Activated CD8-positive, alpha-beta memory T cell treated with anti-CD3 and anti-CD28 coated beads for 24 hours (primary cell): Measurements from ENCODE around the gene TANC1.

ENCODE experiments used
- DNase-seq: peaks from one replicate; pipeline ENCODE4 v3.0.0-alpha.2; 2020

Gene TANC1

GRCh38 chr2:159232456-159233170 lies 264.2 kb downstream of the TANC1 start:
- no peak for DNase-seq

- no peak for DNase-seq
Measured at GRCh38 chr2:159234868-159235267, 266.4 kb downstream of the TANC1 start.

GRCh38 chr2:159243529-159243928 lies 275.1 kb downstream of the TANC1 start:
- DNase-seq: no peak

- no peak for DNase-seq
Measured at GRCh38 chr2:159246325-159246988, 278.0 kb downstream of the TANC1 start.

GRCh38 chr2:159249990-159250715 lies 281.7 kb downstream of the TANC1 start:
- DNase-seq: no peak

GRCh38 chr2:159251296-159252173 lies 283.1 kb downstream of the TANC1 start:
- no peak for DNase-seq

- DNase-seq: no peak
Measured at GRCh38 chr2:159252905-159253304, 284.5 kb downstream of the TANC1 start.

GRCh38 chr2:159256159-159256558 lies 287.7 kb downstream of the TANC1 start:
- no peak for DNase-seq

- no peak for DNase-seq
Measured at GRCh38 chr2:159262226-159262625, 293.8 kb downstream of the TANC1 start.

GRCh38 chr2:159262904-159263303 lies 294.5 kb downstream of the TANC1 start:
- DNase-seq: no peak

- no peak for DNase-seq
Measured at GRCh38 chr2:159265171-159265576, 296.7 kb downstream of the TANC1 start.

GRCh38 chr2:159266554-159266953 lies 298.1 kb downstream of the TANC1 start:
- DNase-seq: no peak

GRCh38 chr2:159267921-159268320 lies 299.5 kb downstream of the TANC1 start:
- DNase-seq: no peak

- DNase-seq: no peak
Measured at GRCh38 chr2:159270744-159271379, 302.4 kb downstream of the TANC1 start.

- DNase-seq: no peak
Measured at GRCh38 chr2:159272156-159272555, 303.7 kb downstream of the TANC1 start.

GRCh38 chr2:159275111-159275510 lies 306.7 kb downstream of the TANC1 start:
- DNase-seq: no peak

GRCh38 chr2:159279700-159280099 lies 311.3 kb downstream of the TANC1 start:
- no peak for DNase-seq

GRCh38 chr2:159281002-159281401 lies 312.6 kb downstream of the TANC1 start:
- DNase-seq: no peak
